SKM-1 (cell line): ENCODE measurements around the gene PHF19.

Experiments
- DNase-seq: peaks from one replicate; lab custom pipeline; 2025; ENCODE audit not compliant: unreplicated experiment; lab: John Stamatoyannopoulos, UW

PHF19 gene

GRCh38 chr9:120913647-120914264, 36.8 kb upstream of the PHF19 start:
- no peak for DNase-seq

DNA sequence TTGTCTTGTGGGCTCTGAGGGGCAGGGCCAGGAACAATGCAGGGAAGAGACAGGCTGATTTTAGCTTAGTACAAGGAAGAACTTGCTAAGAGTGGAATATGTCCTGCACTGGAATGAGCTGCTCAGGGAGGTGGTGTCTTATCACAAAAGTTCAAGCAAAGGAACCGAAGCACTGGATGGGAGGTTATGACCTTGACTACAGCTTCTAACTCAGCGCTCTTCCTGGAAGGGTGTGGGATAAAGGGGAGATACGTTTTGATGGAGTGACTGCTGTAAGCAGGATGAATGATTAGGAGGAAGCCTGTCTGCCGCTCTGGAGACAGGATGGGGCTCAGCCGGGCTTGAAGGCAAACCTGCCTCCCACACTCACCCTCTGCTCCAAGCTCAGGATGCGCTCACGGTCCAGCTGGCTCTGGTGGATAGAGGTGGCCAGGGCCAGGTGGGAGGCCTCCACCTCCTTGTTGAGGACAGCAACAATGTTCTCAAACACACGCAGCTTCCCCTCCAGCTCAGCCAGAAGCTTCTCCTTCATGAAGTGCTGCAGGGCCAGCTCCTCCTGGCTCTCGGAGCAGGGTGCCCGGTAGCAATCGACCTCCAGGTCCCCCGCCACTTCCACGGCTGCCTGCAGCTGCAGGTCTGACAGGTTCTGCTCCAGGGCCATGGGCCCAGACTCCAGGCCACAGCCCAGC, 36.1 kb upstream of the PHF19 start:
- DNase-seq: no peak

GRCh38 chr9:120911295-120911837, 34.4 kb upstream of the PHF19 start:
- no peak for DNase-seq

DNA sequence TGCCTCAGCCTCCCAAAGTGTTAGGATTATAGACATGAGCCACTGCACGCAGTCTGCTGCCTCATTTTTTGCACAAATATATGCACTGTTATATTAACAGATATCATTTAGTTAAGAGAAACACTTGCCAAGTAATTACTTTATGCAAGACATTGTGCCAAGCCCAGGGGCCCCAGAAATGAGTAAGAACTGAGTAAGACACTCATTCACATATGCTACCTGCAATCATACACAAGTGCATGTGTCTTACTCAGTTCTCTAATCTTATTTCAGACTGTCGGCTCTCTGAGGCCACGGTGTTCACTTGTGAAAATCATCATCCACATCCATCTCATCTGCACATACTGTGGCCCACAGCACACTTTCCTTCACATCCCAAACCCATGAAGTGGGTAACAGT, 33.7 kb upstream of the PHF19 start:
- DNase-seq: no peak

GRCh38 chr9:120909904-120910303, 32.9 kb upstream of the PHF19 start:
- no peak for DNase-seq

- no peak for DNase-seq
Measured at GRCh38 chr9:120905315-120906164, 28.6 kb upstream of the PHF19 start.

DNA sequence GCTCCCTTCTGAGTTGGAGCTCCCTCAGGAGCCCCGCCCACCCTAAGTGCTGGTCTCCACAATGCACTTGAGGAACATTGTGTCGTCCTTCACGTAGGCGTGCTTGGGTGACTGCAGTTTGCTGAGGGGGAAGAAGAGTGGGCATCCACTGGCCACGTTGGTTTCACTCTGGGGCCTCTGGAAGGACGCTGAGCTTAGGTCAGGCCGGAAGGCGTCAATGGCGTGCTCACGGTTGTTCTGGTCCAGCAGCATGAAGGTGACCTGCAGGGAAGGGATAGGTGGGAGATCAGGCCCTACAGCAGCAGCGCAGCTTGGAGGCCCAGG, 28.0 kb upstream of the PHF19 start:
- no peak for DNase-seq

- DNase-seq: no peak
Measured at GRCh38 chr9:120904061-120904977, 27.3 kb upstream of the PHF19 start.

DNA sequence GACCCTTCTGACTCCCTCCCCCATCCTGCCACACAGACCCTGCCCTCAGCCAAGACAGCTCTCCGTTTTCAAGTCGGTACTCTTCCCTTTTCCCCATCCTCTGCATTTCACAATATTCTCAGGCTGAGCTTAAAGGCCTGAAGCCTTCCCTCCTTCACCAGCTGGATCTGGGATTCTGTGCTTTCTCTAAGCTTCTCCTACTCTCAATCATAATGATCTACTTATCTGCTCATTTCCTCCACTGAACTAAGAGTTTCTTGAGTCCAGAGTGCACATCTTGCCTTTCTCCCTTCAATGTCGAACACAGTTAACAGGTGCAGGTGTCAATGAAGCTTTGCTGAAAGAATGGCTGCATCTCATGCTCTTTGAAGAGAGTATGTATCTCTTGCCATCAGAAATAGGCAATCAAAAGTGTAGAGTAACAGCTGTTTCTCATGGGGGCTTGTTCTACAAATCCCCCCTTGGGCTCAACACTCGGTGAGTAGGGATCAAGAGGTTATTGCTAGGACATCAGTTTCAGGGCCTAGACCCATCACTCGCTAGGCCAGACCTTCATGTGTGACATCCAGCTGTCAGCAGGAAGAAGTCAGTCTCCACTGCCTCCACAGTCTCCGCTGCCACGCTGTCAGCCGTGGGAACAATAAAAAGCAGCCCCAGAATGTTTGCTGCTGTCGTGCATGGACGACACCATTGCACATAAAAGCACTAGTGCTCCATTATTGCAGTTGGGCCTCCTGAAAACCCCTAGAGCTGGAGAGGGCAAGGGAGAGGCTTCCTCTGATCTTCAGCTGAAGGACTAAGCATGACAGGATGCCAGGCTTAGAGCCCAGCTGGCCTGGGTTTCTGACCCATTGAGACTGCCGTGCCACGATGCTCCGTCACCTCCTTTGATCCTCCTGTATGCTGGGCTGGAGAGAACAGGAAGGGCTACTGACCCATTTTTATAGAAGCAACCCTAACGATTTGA, 25.9 kb upstream of the PHF19 start:
- DNase-seq: no peak

- no peak for DNase-seq
Measured at GRCh38 chr9:120901755-120902568, 25.0 kb upstream of the PHF19 start.

DNA sequence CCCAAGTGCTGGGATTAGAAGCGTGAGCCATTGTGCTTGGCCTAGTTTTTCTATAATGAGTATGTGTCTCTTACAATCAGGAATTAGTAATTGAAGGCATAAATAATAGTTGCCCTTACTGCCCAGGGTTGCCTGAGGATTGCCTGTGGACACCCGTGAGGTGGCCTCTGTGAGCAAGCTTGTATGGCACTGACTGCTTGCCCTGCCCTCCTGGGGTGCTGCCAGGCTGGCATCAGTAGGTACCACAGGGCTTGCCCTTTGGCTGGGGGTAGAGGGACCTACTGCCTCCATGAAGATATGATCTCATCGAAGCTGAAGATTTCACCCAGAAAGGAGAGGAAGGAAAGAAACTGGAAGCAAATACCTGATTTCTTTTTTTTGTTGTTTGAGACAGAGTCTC, 23.8 kb upstream of the PHF19 start:
- DNase-seq: no peak

DNA sequence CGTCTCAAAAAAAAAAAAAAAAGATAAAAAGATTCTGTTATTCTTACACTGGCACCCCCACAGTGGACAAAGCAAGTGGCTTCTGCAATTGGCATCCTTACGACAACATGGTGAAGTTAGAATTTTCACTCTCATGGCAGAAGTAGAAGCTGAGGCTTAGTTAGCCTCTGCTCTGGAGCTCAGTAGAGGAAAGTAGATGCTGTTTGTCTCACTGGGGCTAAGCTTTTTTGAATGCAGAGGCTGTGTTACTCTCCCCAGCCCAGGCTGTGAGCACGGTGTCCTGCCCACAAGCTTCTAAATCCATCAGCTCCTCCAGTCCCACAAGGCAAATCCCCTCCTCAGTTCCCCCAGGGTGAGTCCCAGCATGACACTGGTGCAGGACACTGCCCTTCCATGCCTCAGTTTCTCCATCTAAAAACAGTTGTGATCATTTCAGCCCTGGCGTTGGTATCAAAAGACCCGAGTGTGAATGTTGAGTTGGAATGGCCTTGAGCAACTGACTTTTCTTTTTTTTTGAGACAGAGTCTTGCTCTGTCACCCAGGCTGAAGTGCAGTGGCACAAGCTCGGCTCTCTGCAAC, 22.6 kb upstream of the PHF19 start:
- no peak for DNase-seq

- no peak for DNase-seq
Measured at GRCh38 chr9:120898396-120898795, 21.4 kb upstream of the PHF19 start.

DNA sequence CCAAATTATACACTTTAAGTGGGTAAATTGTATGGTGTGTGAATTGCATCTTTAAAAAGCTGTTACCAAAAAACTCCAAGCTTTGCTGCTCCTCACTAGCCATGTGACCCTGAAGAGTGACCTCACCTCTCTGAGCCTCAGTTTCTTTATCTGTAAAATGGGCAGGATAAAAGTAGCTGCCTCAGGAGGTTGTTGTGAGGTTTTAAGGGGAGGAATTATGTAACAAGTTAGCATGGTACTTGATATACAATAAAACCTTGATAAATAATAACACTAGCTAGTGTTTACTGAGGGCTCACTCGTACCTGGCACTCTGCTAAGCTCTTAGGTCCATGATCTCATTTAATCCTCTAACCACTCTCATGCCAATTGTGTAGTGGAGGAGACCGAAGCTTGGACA, 19.0 kb upstream of the PHF19 start:
- no peak for DNase-seq

GRCh38 chr9:120894321-120895148, 17.5 kb upstream of the PHF19 start:
- DNase-seq: no peak

- no peak for DNase-seq
Measured at GRCh38 chr9:120893611-120894307, 16.8 kb upstream of the PHF19 start.
